NCI-H2081 (cell line): ENCODE results near the gene CORO1C.
A peak's percentile ranks its signal among the peaks of the same experiment; 100 is the strongest.
"Not testable (repeated sequence)": the region's sequence is repeated elsewhere in the genome, so short reads cannot be mapped to it uniquely, and the experiment has no call there.

Source experiments
- DNase-seq, 2 experiments: peaks; one replicate each; lab custom pipeline; 2025; lab: John Stamatoyannopoulos, UW

CORO1C gene

GRCh38 chr12:108672054-108672453, 59.3 kb downstream of the CORO1C start:
- no peak for DNase-seq

- DNase-seq, result no peak
Observed at GRCh38 chr12:108671110-108671509, 60.2 kb downstream of the CORO1C start.

GRCh38 chr12:108670066-108670631, 61.2 kb downstream of the CORO1C start:
- DNase-seq, result no peak

GRCh38 chr12:108668542-108668941, 62.8 kb downstream of the CORO1C start:
- no peak for DNase-seq

- DNase-seq, result no peak
Observed at GRCh38 chr12:108668063-108668462, 63.3 kb downstream of the CORO1C start.

- no peak for DNase-seq
Observed at GRCh38 chr12:108667349-108667748, 64.0 kb downstream of the CORO1C start.

- peak in 1 of 2 experiments; percentile 31 for DNase-seq
Observed at GRCh38 chr12:108666401-108666881, 64.9 kb downstream of the CORO1C start.

GRCh38 chr12:108665608-108666202, 65.6 kb downstream of the CORO1C start:
- DNase-seq, result no peak

- peak; percentile 68 to 81 for DNase-seq
Observed at GRCh38 chr12:108664338-108665258, 66.7 kb downstream of the CORO1C start.

- no peak for DNase-seq
Observed at GRCh38 chr12:108663324-108664015, 67.8 kb downstream of the CORO1C start.

- DNase-seq, result not testable (repeated sequence)
Observed at GRCh38 chr12:108658115-108658514, 73.2 kb downstream of the CORO1C start.

GRCh38 chr12:108657130-108657745, 74.1 kb downstream of the CORO1C start:
- DNase-seq, result no peak

GRCh38 chr12:108656247-108656646, 75.1 kb downstream of the CORO1C start:
- not testable (repeated sequence) for DNase-seq

GRCh38 chr12:108655812-108656175, 75.5 kb downstream of the CORO1C start:
- DNase-seq, result not testable (repeated sequence)

- not testable (repeated sequence) for DNase-seq
Observed at GRCh38 chr12:108654622-108655021, 76.7 kb downstream of the CORO1C start.

GRCh38 chr12:108653922-108654321, 77.4 kb downstream of the CORO1C start:
- DNase-seq, result no peak

- DNase-seq, result no peak
Observed at GRCh38 chr12:108653082-108653516, 78.2 kb downstream of the CORO1C start.

- no peak for DNase-seq
Observed at GRCh38 chr12:108650083-108650482, 81.2 kb downstream of the CORO1C start.

- DNase-seq, result no peak
Observed at GRCh38 chr12:108649669-108650068, 81.6 kb downstream of the CORO1C start.

- DNase-seq, result no peak
Observed at GRCh38 chr12:108649126-108649525, 82.2 kb downstream of the CORO1C start.

- DNase-seq, result no peak
Observed at GRCh38 chr12:108648371-108648770, 82.9 kb downstream of the CORO1C start.
